Small intestine (tissue), 7 donors: ENCODE measurements around the gene GIMAP8. TPM values are rescaled to one million over a fixed set of nuclear protein-coding genes. Genes with fewer than 3 reads are reported as not detected.

Experiments used
- DNase-seq, 2 donors: peaks; one replicate each; pipeline versions ENCODE4 v3.0.0 to v3.0.0-alpha.2; 2013
- FAIRE-seq: peaks from 2 replicates; lab custom pipeline; 2012; peaks lifted over from hg19 to GRCh38; lab: Jason Lieb, UNC
- H3K27ac ChIP-seq, 3 donors: one replicate each; pipeline ENCODE4 v1.5.1; 2013; ENCODE audit warnings: low read length in 2 of 3, mild to moderate bottlenecking in 2 of 3, control low read depth in 1 of 3, inconsistent platforms in 1 of 3, low read depth in 1 of 3, moderate library complexity in 1 of 3
- H3K27me3 ChIP-seq, 3 donors: one replicate each; pipeline ENCODE4 v1.6.1; 2013; ENCODE audit warnings: low read length in 3 of 3, inconsistent platforms in 1 of 3; ENCODE audit not compliant: control insufficient read depth in 3 of 3, insufficient read depth in 3 of 3
- H3K36me3 ChIP-seq, 3 donors: one replicate each; pipeline ENCODE4 v1.6.1; 2013; ENCODE audit warnings: low read length in 3 of 3, inconsistent platforms in 1 of 3, low read depth in 1 of 3, mild to moderate bottlenecking in 1 of 3, moderate library complexity in 1 of 3; ENCODE audit not compliant: control insufficient read depth in 3 of 3, insufficient read depth in 2 of 3
- H3K4me1 ChIP-seq, 3 donors: one replicate each; pipeline ENCODE4 v1.6.1; 2013; ENCODE audit warnings: low read length in 2 of 3, inconsistent platforms in 1 of 3, low read depth in 1 of 3, mild to moderate bottlenecking in 1 of 3, moderate library complexity in 1 of 3; ENCODE audit not compliant: control insufficient read depth in 3 of 3, insufficient read depth in 2 of 3
- H3K4me3 ChIP-seq, 3 donors: one replicate each; pipeline ENCODE4 v1.5.1; 2013; ENCODE audit warnings: low read length in 3 of 3, control low read depth in 1 of 3, inconsistent platforms in 1 of 3, low read depth in 1 of 3, mild to moderate bottlenecking in 1 of 3, moderate library complexity in 1 of 3
- H3K9me3 ChIP-seq, 2 donors: one replicate each; pipeline ENCODE4 v1.6.1; 2013; ENCODE audit warnings: low read depth in 1 of 2, low read length in 1 of 2; ENCODE audit not compliant: control insufficient read depth in 2 of 2, insufficient read depth in 1 of 2
- WGBS, 3 donors: extraction: QIAGEN DNeasy Blood & Tissue Kit; methylation state at CpG; one replicate each; pipeline ENCODE4 v1.1.7; 2013; 5-methylcytosine and 5-hydroxymethylcytosine counted together
- polyA plus RNA-seq, 4 donors: library from polyadenylated mRNA; stranded (reverse) in 3 of 4; unstranded in 1 of 4; fragments of 200-250 nt in 3 of 4; fragments of 120-200 nt in 1 of 4; gene quantifications; one replicate each; pipeline versions ENCODE4 v1.2.1 to v1.2.3, GENCODE V29; 2013
- donor health status: healthy with polysubstance abuse.
- donor health status: control.
- donor health status: control.
- donor health status: Bipolar disorder and iron deficiency.
- donor health status: healthy.

Gene GIMAP8
- polyA plus RNA-seq, 4 donors, result 0.67 to 14.0 (median 4.1) TPM

DNA sequence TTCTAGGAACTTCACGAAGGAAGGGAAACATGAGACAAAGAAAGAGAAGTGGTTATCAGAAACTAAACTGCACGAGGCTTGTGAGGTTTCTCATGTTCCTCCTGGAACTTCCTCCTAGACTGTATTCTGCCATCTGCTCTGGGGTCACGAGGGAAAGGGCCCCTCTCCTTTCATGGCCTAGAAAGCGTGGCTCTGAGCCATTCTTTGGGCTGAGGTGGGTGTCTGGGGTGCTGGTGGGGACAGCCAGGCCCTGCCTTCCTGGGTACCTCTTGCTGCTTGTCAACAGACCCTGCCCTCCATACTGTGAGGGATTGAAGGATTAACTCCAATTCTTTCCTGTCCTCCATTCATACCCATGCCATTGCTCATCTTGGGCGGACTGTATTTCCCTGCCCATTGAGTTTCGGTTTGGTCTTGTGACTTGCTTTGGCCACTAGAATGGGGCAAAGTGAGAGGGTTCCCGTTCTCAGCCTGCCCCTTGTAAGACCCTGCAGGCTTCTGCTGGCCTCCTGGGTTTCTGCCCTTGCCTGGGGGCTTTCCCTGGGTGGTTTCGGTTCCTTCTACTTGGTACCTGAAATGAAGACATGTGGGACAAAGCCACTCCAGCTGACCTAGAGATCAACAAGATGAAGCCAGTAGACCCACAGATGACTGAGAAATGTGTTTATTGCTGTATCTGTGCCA lies 14.9 kb upstream of the GIMAP8 start:
- no peak overlapping the region for H3K4me3 ChIP-seq
- 68 to 79% (median 75%) methylated on average over 8 of the region's 8 CpGs for WGBS, 3 donors
- DNase-seq (no peak), FAIRE-seq (no peak)
- no peaks in the 10 kb centered on the region for H3K4me1 ChIP-seq
- peak overlapping the region in 1 of 3 donors; percentile 33 for H3K27ac ChIP-seq
- H3K36me3 ChIP-seq, result no peaks in the 10 kb centered on the region
- H3K9me3 ChIP-seq, result no peaks in the 10 kb centered on the region
- H3K27me3 ChIP-seq, result peaks cover 0 to 6% (median 0%) of the 10 kb centered on the region in 3 donors

GRCh38 chr7:150439967-150440366 lies 10.5 kb upstream of the GIMAP8 start:
- WGBS, 3 donors, result 42 to 49% (median 47%) methylated on average over 2 of the region's 2 CpGs
- Histone ChIP-seq H3K36me3 (no peaks in the 10 kb centered on the region), H3K9me3 (peaks cover 0 to 9% of the 10 kb centered on the region in 2 donors), H3K27me3 (peaks cover 0 to 4% (median 0%) of the 10 kb centered on the region in 3 donors), H3K4me1 (no peaks in the 10 kb centered on the region), H3K27ac (no peak overlapping the region), H3K4me3 (no peak overlapping the region)
- no peak for DNase-seq
- no peak for FAIRE-seq

GRCh38 chr7:150441524-150441923 lies 8.9 kb upstream of the GIMAP8 start:
- peaks cover 0 to 9% of the 10 kb centered on the region in 2 donors for H3K9me3 ChIP-seq
- H3K27me3 ChIP-seq, result no peaks in the 10 kb centered on the region
- H3K27ac ChIP-seq, result no peak overlapping the region
- no peak overlapping the region for H3K4me3 ChIP-seq
- H3K4me1 ChIP-seq, result no peaks in the 10 kb centered on the region
- H3K36me3 ChIP-seq, result no peaks in the 10 kb centered on the region
- no peak for FAIRE-seq
- no peak for DNase-seq

DNA sequence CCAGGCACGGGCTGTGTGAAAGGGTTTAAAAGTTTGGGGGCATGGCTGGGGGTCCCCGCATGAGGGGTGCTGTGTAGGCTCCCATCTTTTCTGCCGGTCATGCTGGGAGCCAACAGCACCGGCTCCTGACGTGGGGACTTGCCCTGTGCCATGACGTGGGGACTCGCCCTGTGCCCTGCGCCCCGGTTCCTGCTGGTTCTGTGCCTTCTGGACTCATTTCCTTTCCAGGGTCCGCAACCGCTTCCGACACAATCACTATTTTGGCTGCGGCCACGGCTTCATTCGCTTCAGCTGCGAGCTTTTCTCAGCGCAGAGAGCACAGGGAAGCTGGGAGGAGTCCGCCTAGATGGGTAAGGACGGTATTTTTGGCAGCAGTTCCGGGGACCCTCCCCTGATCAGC lies 7.6 kb upstream of the GIMAP8 start:
- FAIRE-seq, result no peak
- Histone ChIP-seq H3K4me3 (no peak overlapping the region), H3K27me3 (no peaks in the 10 kb centered on the region), H3K4me1 (no peaks in the 10 kb centered on the region), H3K9me3 (peaks cover 0 to 9% of the 10 kb centered on the region in 2 donors), H3K36me3 (no peaks in the 10 kb centered on the region), H3K27ac (no peak overlapping the region)
- DNase-seq, result no peak
- WGBS, 3 donors, result 95 to 96% (median 95%) methylated on average over 20 of the region's 20 CpGs

DNA sequence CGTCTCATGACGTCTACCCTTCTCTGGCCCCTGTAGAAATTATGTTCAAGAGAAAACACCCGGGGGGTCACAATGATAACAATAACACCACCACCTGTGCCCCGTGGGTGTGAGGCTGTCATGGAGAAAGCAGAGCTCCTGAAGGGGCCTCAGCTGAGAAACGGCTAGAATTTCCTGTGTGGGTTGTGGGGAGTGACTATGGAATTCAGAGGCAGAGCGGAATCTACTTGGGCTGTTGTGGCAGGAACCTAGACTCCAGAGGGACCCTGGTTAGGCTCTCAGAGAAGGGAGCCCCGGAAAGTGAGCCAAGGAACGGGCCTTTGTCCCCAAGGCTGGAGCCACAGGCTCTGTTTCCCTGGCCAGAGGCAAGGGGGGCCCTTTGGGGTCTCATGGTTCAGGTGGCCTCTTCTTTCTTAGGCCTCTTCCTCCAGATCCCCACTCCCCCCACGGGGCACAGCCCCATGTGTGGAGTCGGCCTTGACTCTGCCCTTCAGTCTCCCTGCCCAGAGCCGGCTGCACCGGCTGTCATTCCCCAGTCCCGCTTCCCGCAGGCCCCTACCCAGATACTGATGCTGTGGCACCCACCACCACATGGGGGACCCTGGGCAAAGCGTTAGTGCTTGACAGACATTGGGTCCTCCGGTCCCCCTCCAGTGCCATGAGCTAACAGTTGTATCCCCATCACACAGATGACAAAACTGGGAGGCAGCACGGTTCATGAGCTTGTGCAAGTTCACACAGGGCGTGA lies 6.5 kb upstream of the GIMAP8 start:
- H3K27ac ChIP-seq, result no peak overlapping the region
- H3K27me3 ChIP-seq, result no peaks in the 10 kb centered on the region
- FAIRE-seq, result no peak
- H3K4me3 ChIP-seq, result no peak overlapping the region
- DNase-seq, result no peak
- peaks cover 0 to 9% of the 10 kb centered on the region in 2 donors for H3K9me3 ChIP-seq
- H3K4me1 ChIP-seq, result no peaks in the 10 kb centered on the region
- H3K36me3 ChIP-seq, result no peaks in the 10 kb centered on the region
- WGBS, 3 donors, result 81 to 88% (median 84%) methylated on average over 18 of the region's 18 CpGs

GRCh38 chr7:150444674-150445365 lies 5.6 kb upstream of the GIMAP8 start:
- WGBS, 3 donors, result 75 to 87% (median 86%) methylated on average over 7 of the region's 7 CpGs
- no peaks in the 10 kb centered on the region for H3K4me1 ChIP-seq
- no peaks in the 10 kb centered on the region for H3K36me3 ChIP-seq
- FAIRE-seq (no peak), DNase-seq (no peak)
- H3K4me3 ChIP-seq, result no peak overlapping the region
- peaks cover 0 to 9% of the 10 kb centered on the region in 2 donors for H3K9me3 ChIP-seq
- no peak overlapping the region for H3K27ac ChIP-seq
- H3K27me3 ChIP-seq, result no peaks in the 10 kb centered on the region

GRCh38 chr7:150446288-150446938 lies 4.0 kb upstream of the GIMAP8 start:
- no peaks in the 10 kb centered on the region for H3K4me1 ChIP-seq
- H3K36me3 ChIP-seq, result no peaks in the 10 kb centered on the region
- DNase-seq (peak in 1 of 2 donors; percentile 24), FAIRE-seq (no peak)
- no peak overlapping the region for H3K27ac ChIP-seq
- 89 to 94% (median 92%) methylated on average over 2 of the region's 2 CpGs for WGBS, 3 donors
- peaks cover 0 to 9% of the 10 kb centered on the region in 2 donors for H3K9me3 ChIP-seq
- H3K4me3 ChIP-seq, result no peak overlapping the region
- H3K27me3 ChIP-seq, result peaks cover 0 to 8% (median 0%) of the 10 kb centered on the region in 3 donors
